ENCODE measurements around the gene GGACT.

Gene GGACT

GRCh38 chr13:100546713-100547405 lies 41.7 kb downstream of the GGACT start:
- DNase-seq (ENCODE audit: low spot score) = no peak

- no peak for DNase-seq (ENCODE audit: low spot score)
Observed at GRCh38 chr13:100545684-100546061, 42.9 kb downstream of the GGACT start.

- no peak for DNase-seq (ENCODE audit: low spot score)
Observed at GRCh38 chr13:100544866-100545683, 43.5 kb downstream of the GGACT start.

DNA sequence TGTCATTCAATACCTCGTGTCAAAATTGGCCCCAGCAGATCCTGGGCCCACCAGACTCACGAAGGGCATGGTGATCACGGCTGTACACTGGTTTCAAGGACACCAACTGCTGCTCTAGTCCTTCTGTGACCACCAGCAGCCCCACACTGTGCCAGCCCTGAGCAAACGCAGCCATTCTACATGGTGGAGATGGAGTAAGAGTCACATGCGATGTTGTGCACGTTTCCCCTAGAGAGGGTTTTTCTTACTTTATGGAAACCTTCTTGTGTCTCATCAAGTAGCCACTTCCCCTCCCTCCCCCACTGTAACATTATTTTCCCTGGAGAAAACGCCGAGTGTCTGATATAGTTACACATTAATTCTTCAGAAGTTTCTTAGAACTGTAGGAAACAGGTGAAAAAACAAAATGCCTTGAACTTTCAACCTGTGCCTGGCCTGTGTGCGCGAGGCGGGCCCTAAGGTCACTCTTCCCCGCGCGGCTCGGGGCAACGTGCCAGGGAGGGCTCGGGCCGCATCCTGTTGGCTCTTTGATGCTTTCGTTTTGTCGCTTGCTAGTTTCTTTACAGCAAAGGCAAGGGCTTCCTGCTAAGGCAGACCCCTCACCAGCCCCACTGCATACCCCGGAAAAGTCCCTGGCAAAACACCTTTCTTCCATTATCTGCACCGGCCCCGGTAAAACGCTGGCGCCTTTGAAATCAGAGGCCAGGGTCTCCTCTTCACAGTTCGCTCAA lies 44.6 kb downstream of the GGACT start:
- no peak for DNase-seq (ENCODE audit: low spot score)

GRCh38 chr13:100542826-100543156 lies 45.8 kb downstream of the GGACT start:
- peak; percentile 30 for DNase-seq (ENCODE audit: low spot score)

DNA sequence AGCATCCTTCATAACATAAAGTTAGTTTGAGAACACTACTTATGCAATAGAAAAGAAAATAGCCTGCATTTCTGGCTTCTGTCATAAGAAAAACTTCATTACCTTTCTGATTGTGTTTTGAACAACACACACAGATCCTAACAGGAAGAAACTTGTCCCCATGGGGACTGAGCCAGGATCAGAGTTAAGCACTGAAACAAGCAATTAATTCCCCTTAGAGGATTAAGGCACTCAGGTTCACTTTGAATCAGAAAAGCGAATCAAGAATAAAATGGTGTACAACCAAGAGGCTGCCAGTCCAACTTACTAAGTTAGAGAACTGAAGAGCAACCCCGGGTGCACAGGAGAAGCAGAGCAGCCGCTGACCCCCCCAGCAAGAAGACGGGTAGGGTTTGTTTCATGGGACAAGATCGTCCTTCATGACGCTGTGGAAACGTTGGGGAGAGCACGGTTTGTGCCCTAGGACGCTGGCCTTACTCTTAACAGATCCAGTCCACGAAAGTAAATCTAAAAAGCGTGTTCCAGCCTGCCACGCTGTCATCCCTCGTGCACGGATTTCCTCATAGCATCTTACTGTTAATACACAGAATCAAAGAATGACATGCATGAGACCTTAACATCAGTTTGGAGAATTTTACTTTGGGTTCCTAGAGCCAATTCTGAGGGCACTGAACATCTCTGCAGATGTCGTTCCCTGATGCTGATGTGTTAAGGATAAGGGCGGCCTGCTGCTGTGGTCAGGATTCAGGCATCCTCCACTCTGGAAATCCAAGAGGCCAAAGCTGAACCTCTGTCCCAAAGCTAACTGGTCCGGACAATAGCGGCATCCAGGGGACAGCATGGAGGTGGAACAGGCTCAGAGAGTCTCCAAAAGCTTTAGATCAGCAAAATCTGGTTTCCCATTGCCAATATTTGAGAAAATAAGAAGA lies 46.4 kb downstream of the GGACT start:
- no peak for DNase-seq (ENCODE audit: low spot score)

DNA sequence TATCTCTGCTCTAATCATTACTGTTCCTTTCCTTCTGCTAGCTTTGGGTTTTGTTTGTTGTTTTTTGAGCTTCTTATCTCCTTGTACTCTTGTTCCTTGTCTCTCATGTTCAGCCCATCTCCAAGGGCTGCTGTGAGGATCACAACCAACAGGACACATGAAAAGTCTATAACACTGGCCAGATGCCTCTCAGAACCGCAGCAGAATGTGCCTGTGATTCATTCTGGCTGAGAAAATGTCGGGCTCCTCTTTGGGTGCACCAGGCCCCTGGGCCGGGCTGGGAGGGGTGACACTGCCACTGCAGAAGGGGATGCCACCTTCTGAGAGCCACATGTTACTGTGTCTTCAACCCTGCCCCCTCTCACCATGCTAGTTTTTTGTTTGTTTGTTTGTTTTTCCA lies 48.0 kb downstream of the GGACT start:
- no peak for DNase-seq (ENCODE audit: low spot score)

DNA sequence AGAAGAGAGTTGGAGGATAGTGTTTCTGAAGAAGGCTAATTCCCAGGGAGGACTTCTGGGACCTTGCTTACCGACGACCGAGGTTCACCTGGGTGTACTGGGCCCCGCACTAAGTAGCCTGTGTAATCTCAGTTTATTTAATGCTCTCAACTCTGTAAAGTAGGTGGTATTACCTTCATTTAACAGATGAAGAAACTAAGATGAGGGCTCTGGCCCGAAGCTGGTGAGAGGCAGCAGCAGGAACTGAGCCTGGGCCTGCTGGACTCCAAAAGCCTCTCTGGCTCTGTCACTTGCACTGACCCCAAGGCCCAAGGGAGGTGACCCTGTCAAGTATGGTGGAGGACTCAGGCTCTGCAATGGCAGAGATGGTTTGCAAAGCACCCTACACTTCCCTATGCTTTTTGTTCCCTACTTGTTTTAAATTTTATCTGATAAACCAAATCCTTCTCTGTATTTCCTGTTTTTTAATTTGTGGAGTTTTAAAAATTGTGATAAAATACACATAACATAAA lies 50.6 kb downstream of the GGACT start:
- no peak for DNase-seq (ENCODE audit: low spot score)

- no peak for DNase-seq (ENCODE audit: low spot score)
Observed at GRCh38 chr13:100537486-100537885, 51.1 kb downstream of the GGACT start.

GRCh38 chr13:100536643-100537180 lies 51.9 kb downstream of the GGACT start:
- no peak for DNase-seq (ENCODE audit: low spot score)

DNA sequence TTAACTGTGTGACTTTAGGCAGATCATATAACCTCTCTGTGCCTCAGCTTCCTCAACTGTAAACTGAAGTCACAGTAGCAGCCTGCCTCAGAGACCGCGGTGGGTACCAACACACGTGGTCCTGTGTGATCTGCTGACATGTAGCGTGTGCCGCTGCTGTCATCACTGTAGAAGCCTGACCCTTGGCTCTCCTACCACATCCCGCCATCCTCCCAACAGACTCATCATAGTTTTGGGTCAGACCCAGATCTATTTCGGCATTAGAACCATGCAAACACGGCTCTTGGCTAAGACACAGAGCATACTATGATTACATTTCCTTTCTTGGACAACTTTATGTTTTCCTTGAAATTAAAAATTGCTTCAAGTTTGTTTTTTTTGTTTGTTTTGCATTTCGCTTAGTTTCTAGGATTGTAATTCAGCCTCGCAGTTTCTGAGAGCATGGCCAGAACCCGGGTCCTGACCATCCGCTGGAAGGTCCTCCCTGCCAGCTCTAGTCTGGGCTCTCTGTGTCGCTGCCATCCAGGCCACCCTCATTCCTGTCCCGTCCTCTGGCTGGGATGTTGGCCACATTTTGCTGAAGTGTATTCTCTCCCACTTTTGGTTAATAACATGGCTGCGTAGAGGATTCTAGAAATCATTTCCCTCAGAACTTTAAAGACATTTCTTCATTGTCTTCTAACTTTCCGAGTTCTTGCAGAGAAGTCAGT lies 53.0 kb downstream of the GGACT start:
- no peak for DNase-seq (ENCODE audit: low spot score)

DNA sequence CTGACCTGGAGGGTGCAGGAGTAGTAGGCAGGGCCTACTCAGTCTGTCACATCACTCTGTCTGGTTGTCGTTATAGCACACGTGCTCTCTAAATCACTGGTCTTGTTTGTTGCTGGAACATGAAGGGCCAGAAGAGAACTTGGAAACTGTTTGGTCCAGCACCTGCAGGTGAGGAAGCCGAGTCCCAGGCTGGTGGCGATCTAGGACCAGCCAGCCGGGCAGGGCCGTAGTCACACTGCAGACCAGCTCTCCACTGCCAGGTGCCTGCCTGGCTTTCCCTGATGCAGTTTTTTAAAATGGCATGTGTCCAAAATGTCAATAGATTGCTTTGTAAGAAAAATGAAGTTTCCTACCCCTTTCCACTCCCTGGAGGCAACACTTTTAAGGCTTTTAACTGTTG lies 53.7 kb downstream of the GGACT start:
- no peak for DNase-seq (ENCODE audit: low spot score)

DNA sequence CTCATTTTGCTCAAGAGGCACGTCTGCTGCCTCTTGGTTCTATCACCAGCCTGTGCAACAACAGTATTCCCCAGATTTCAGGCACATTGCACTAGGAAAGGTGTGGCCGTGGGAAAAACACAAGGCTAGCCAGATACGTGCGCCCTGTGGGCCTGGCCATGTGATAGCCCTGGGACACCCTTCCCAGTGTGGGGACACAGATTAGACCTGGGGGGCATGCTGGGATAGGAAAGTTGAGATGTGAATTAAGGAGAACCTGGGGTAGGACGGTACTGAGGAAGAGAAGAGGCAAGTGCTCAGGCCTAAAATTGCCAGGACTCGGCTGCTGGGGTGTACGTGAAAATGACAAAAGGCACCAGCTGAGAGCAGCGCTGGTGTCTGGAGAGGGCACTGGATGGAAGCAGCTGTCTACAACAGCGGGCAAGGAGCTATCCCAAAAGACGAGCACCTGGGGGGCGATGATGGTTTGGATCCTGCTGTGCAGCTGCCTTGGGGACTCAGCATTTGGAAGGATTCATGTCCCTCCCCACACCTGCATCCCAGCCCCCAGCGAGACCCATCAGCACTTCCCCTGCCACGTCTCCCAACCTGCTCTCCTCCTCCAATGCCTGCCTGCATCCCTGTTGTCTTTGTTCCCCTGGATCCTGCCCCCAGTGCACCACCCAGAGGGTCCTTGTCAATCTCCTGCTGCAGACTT lies 54.3 kb downstream of the GGACT start:
- DNase-seq (ENCODE audit: low spot score) = no peak

- no peak for DNase-seq (ENCODE audit: low spot score)
Observed at GRCh38 chr13:100533588-100534041, 55.0 kb downstream of the GGACT start.

DNA sequence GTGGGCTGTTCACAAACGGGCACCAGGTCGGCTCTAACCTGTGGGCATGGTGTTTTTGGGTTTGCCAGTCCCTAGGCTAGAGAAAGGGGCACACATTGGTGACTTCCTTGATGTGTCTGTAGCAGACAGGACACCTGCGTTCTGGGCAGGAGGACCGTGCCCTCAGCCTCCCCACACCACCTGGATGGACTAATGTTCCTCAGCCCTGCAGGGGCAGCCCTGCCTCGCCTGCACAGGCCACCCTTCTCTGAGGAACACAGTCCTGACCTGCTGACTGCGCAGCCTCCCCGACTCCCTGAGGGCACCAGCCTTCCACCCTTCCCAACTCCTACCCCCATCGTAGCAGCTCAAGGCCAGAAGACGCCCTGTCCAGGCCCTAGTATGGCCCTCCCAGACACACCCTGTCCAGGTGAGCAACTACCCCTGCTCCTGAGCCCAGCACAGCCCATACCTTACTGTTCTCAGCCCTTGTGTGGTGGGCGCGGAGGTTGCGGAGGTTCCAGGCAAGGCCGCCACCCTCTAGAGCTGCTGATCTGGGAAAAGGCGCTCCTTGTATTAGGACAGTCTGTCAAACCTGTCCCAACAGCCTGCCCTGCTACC lies 55.7 kb downstream of the GGACT start:
- no peak for DNase-seq (ENCODE audit: low spot score)

GRCh38 chr13:100532090-100532766 lies 56.4 kb downstream of the GGACT start:
- DNase-seq (ENCODE audit: low spot score) = no peak

GRCh38 chr13:100530671-100531213 lies 57.8 kb downstream of the GGACT start:
- no peak for DNase-seq (ENCODE audit: low spot score)

DNA sequence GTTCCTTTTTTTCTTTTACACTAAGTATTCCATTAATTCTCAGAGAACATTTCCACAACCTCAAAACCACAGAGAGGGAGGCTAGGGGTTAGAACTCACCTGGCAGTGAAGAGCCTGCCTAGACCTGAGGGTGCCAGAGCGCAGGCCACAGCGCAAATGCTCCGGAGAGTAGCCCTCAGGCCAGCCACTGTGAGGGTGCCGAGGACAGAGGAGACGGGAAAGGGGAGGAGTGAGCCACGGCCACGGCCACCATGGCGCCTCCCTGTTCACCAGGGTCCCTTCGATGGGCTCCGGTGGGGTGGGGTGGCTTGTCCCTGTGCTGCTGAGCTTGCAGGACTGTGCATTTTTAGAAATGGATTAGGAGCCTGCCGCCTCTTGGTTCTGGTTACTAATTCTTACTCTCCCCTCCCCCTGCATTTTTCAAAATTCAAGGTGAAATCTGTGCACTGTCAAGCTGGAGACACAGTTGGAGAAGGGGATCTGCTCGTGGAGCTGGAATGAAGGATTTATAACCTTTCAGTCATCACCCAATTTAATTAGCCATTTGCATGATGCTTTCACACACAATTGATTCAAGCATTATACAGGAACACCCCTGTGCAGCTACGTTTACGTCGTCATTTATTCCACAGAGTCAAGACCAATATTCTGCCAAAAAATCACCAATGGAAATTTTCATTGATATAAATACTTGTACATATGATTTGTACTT lies 58.8 kb downstream of the GGACT start:
- no peak for DNase-seq (ENCODE audit: low spot score)

Measured in CD4-positive, alpha-beta T cell treated with Interleukin-15 for 4 hours (primary cell).